Measurements from ENCODE around the gene STAG1. TPM values are rescaled to one million over a fixed set of nuclear protein-coding genes. Genes with fewer than 3 reads are reported as not detected.
A peak's percentile ranks its signal among the peaks of the same experiment; 100 is the strongest.
"Not testable (repeated sequence)": the region's sequence is repeated elsewhere in the genome, so short reads cannot be mapped to it uniquely, and the experiment has no call there.

STAG1 gene
- polyA plus RNA-seq, 1 donor from 2014 or later, result 20.8 TPM

GRCh38 chr3:136595913-136596697 lies 156.1 kb downstream of the STAG1 start:
- Mint-ChIP-seq H3K4me3 (peak overlapping the region in 1 of 4 donors; percentile 58), H3K36me3 (no peaks in the 10 kb centered on the region), H3K27ac (peak overlapping the region in 1 of 3 donors; percentile 57), H3K27me3 (no peaks in the 10 kb centered on the region), H3K4me1 (peaks cover 17 to 23% (median 19%) of the 10 kb centered on the region in 3 donors), H3K9me3 (no peaks in the 10 kb centered on the region)

- no peaks in the 10 kb centered on the region for H3K9me3 Mint-ChIP-seq
- peaks cover 9% of the 10 kb centered on the region for H3K36me3 Mint-ChIP-seq
- H3K27me3 Mint-ChIP-seq, result no peaks in the 10 kb centered on the region
- no peak overlapping the region for H3K4me3 Mint-ChIP-seq
- no peak overlapping the region for H3K27ac Mint-ChIP-seq
- peaks cover 0 to 3% (median 0%) of the 10 kb centered on the region in 3 donors for H3K4me1 Mint-ChIP-seq
Observed at GRCh38 chr3:136586580-136586979, 165.6 kb downstream of the STAG1 start.

GRCh38 chr3:136584728-136585127 lies 167.4 kb downstream of the STAG1 start:
- Mint-ChIP-seq H3K4me3 (no peak overlapping the region), H3K27ac (no peak overlapping the region), H3K9me3 (no peaks in the 10 kb centered on the region), H3K4me1 (peaks cover 0 to 3% (median 0%) of the 10 kb centered on the region in 3 donors), H3K36me3 (peaks cover 6% of the 10 kb centered on the region), H3K27me3 (no peaks in the 10 kb centered on the region)

- Mint-ChIP-seq H3K27ac (no peak overlapping the region), H3K9me3 (no peaks in the 10 kb centered on the region), H3K4me3 (no peak overlapping the region), H3K36me3 (peaks cover 6% of the 10 kb centered on the region), H3K27me3 (no peaks in the 10 kb centered on the region), H3K4me1 (peaks cover 0 to 3% (median 0%) of the 10 kb centered on the region in 3 donors)
Observed at GRCh38 chr3:136583823-136584222, 168.4 kb downstream of the STAG1 start.

- Mint-ChIP-seq H3K36me3 (peaks cover 11% of the 10 kb centered on the region), H3K9me3 (peaks cover 0 to 8% (median 0%) of the 10 kb centered on the region in 3 donors), H3K4me3 (no peak overlapping the region), H3K27ac (no peak overlapping the region), H3K27me3 (no peaks in the 10 kb centered on the region), H3K4me1 (peaks cover 0 to 2% (median 0%) of the 10 kb centered on the region in 3 donors)
Observed at GRCh38 chr3:136577791-136578190, 174.4 kb downstream of the STAG1 start.

- peaks cover 0 to 2% (median 0%) of the 10 kb centered on the region in 3 donors for H3K4me1 Mint-ChIP-seq
- peaks cover 0 to 8% (median 0%) of the 10 kb centered on the region in 3 donors for H3K9me3 Mint-ChIP-seq
- H3K36me3 Mint-ChIP-seq, result peaks cover 13% of the 10 kb centered on the region
- H3K4me3 Mint-ChIP-seq, result no peak overlapping the region
- peak overlapping the region in 1 of 3 donors; percentile 74 for H3K27ac Mint-ChIP-seq
- no peaks in the 10 kb centered on the region for H3K27me3 Mint-ChIP-seq
Observed at GRCh38 chr3:136576279-136577009, 175.7 kb downstream of the STAG1 start.

GRCh38 chr3:136567599-136568188 lies 184.5 kb downstream of the STAG1 start:
- Mint-ChIP-seq H3K27ac (peak overlapping the region in 1 of 3 donors; percentile 14), H3K36me3 (peaks cover 14% of the 10 kb centered on the region)

GRCh38 chr3:136564962-136565361 lies 187.2 kb downstream of the STAG1 start:
- H3K4me1 Mint-ChIP-seq, H3K27me3 Mint-ChIP-seq, H3K4me3 Mint-ChIP-seq, H3K27ac Mint-ChIP-seq, H3K9me3 Mint-ChIP-seq: not testable (repeated sequence)
- H3K36me3 Mint-ChIP-seq, result peaks cover 16% of the 10 kb centered on the region

More at GRCh38 chr3:136567599-136568188, 184.5 kb downstream of the STAG1 start:
- peaks cover 0 to 5% (median 3%) of the 10 kb centered on the region in 3 donors for H3K4me1 Mint-ChIP-seq
- no peaks in the 10 kb centered on the region for H3K27me3 Mint-ChIP-seq
- H3K4me3 Mint-ChIP-seq, result no peak overlapping the region
- no peaks in the 10 kb centered on the region for H3K9me3 Mint-ChIP-seq

- Mint-ChIP-seq H3K27ac (no peak overlapping the region), H3K4me3 (no peak overlapping the region)
Observed at GRCh38 chr3:136562026-136562425, 190.2 kb downstream of the STAG1 start.

GRCh38 chr3:136559896-136560295 lies 192.3 kb downstream of the STAG1 start:
- H3K9me3 Mint-ChIP-seq, result no peaks in the 10 kb centered on the region
- H3K36me3 Mint-ChIP-seq, result peaks cover 11% of the 10 kb centered on the region
- H3K27me3 Mint-ChIP-seq, result no peaks in the 10 kb centered on the region
- H3K4me3 Mint-ChIP-seq, result no peak overlapping the region
- no peak overlapping the region for H3K27ac Mint-ChIP-seq
- H3K4me1 Mint-ChIP-seq, result peaks cover 3 to 8% (median 5%) of the 10 kb centered on the region in 3 donors

More at GRCh38 chr3:136562026-136562425, 190.2 kb downstream of the STAG1 start:
- Mint-ChIP-seq H3K27me3 (no peaks in the 10 kb centered on the region), H3K36me3 (peaks cover 13% of the 10 kb centered on the region), H3K9me3 (no peaks in the 10 kb centered on the region), H3K4me1 (peaks cover 3 to 10% (median 9%) of the 10 kb centered on the region in 3 donors)

GRCh38 chr3:136549461-136549860 lies 202.7 kb downstream of the STAG1 start:
- Mint-ChIP-seq H3K27ac (peak overlapping the region in 1 of 3 donors; percentile 31), H3K4me1 (peaks cover 13 to 19% (median 13%) of the 10 kb centered on the region in 3 donors)
- not testable (repeated sequence) for H3K36me3 Mint-ChIP-seq, H3K27me3 Mint-ChIP-seq, H3K9me3 Mint-ChIP-seq, H3K4me3 Mint-ChIP-seq

- H3K9me3 Mint-ChIP-seq, result peaks cover 0 to 2% (median 0%) of the 10 kb centered on the region in 3 donors
- H3K4me3 Mint-ChIP-seq, result no peak overlapping the region
Observed at GRCh38 chr3:136547293-136547692, 204.9 kb downstream of the STAG1 start.

GRCh38 chr3:136546720-136547119 lies 205.5 kb downstream of the STAG1 start:
- Mint-ChIP-seq H3K4me1 (peaks cover 13 to 19% (median 16%) of the 10 kb centered on the region in 3 donors), H3K4me3 (no peak overlapping the region), H3K36me3 (peaks cover under 1% of the 10 kb centered on the region), H3K27ac (no peak overlapping the region), H3K9me3 (peaks cover 0 to 2% (median 0%) of the 10 kb centered on the region in 3 donors), H3K27me3 (no peaks in the 10 kb centered on the region)

More at GRCh38 chr3:136547293-136547692, 204.9 kb downstream of the STAG1 start:
- H3K4me1 Mint-ChIP-seq, result peaks cover 13 to 19% (median 16%) of the 10 kb centered on the region in 3 donors
- H3K36me3 Mint-ChIP-seq, result no peaks in the 10 kb centered on the region
- H3K27me3 Mint-ChIP-seq, result no peaks in the 10 kb centered on the region
- peak overlapping the region in 1 of 3 donors; percentile 2 for H3K27ac Mint-ChIP-seq

GRCh38 chr3:136545664-136546268 lies 206.4 kb downstream of the STAG1 start:
- Mint-ChIP-seq H3K4me1 (peaks cover 13 to 17% (median 16%) of the 10 kb centered on the region in 3 donors), H3K4me3 (no peak overlapping the region), H3K27me3 (no peaks in the 10 kb centered on the region), H3K9me3 (peaks cover 0 to 2% (median 0%) of the 10 kb centered on the region in 3 donors), H3K36me3 (peaks cover 2% of the 10 kb centered on the region), H3K27ac (no peak overlapping the region)

Measured in IgD-negative memory B cell (primary cell).